Embryonic facial prominence (tissue), 1 donor: ENCODE results near the gene SLC34A3.
"Not testable (repeated sequence)": the region's sequence is repeated elsewhere in the genome, so short reads cannot be mapped to it uniquely, and the experiment has no call there.

Experiments
- DNase-seq: peaks from one replicate; pipeline ENCODE4 v3.0.0-alpha.2; 2016; ENCODE audit errors: extremely low spot score

Gene SLC34A3

GRCh38 chr9:137255448-137256114 lies 24.9 kb downstream of the SLC34A3 start:
- DNase-seq, result no peak

- no peak for DNase-seq
Observed at GRCh38 chr9:137256362-137256761, 25.7 kb downstream of the SLC34A3 start.

- DNase-seq, result no peak
Observed at GRCh38 chr9:137256856-137257255, 26.2 kb downstream of the SLC34A3 start.

- not testable (repeated sequence) for DNase-seq
Observed at GRCh38 chr9:137262173-137262908, 31.6 kb downstream of the SLC34A3 start.

- DNase-seq, result no peak
Observed at GRCh38 chr9:137262909-137263285, 32.2 kb downstream of the SLC34A3 start.

GRCh38 chr9:137263506-137263905 lies 32.8 kb downstream of the SLC34A3 start:
- DNase-seq, result no peak

GRCh38 chr9:137264067-137264466 lies 33.4 kb downstream of the SLC34A3 start:
- no peak for DNase-seq

- DNase-seq, result no peak
Observed at GRCh38 chr9:137265496-137266161, 34.9 kb downstream of the SLC34A3 start.

GRCh38 chr9:137266162-137266527 lies 35.4 kb downstream of the SLC34A3 start:
- no peak for DNase-seq

- DNase-seq, result no peak
Observed at GRCh38 chr9:137266585-137267453, 36.1 kb downstream of the SLC34A3 start.

- no peak for DNase-seq
Observed at GRCh38 chr9:137267933-137268355, 37.2 kb downstream of the SLC34A3 start.

- DNase-seq, result no peak
Observed at GRCh38 chr9:137268538-137269201, 38.0 kb downstream of the SLC34A3 start.

GRCh38 chr9:137269231-137269772 lies 38.6 kb downstream of the SLC34A3 start:
- DNase-seq, result no peak

- no peak for DNase-seq
Observed at GRCh38 chr9:137270929-137271695, 40.4 kb downstream of the SLC34A3 start.

- DNase-seq, result no peak
Observed at GRCh38 chr9:137271696-137272076, 41.0 kb downstream of the SLC34A3 start.

- no peak for DNase-seq
Observed at GRCh38 chr9:137272241-137273094, 41.8 kb downstream of the SLC34A3 start.

- DNase-seq, result no peak
Observed at GRCh38 chr9:137273095-137273490, 42.4 kb downstream of the SLC34A3 start.

- no peak for DNase-seq
Observed at GRCh38 chr9:137273611-137274320, 43.1 kb downstream of the SLC34A3 start.

GRCh38 chr9:137275203-137275587 lies 44.5 kb downstream of the SLC34A3 start:
- DNase-seq, result no peak
